GM19438 (cell line): Measurements from ENCODE around the gene TOX2.

Source experiments
- ATAC-seq: cut with Tn5 transposase; IDR thresholded peaks from one replicate; pipeline ENCODE4 v1.9.1; 2021; ENCODE audit warnings: low read depth; ENCODE audit not compliant: unreplicated experiment

TOX2 gene

DNA sequence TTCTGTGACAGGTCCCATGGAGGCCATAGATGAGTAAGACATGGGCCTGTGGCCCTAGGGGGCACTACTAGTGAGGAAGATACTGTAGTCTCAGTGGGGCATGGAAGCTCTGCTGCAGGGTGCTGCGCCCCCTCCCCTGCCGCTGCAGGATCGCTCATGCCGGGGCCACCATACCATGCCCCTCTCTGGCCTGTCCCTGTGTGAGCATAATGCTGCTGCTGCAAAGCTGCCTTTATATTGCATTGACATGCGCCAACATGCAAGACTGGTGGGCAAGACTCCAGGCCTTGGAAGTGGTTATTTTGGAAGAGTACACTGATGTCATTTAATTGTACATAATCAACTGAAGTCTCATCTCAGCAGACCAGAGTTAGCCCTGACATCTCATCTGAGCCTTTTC is 60.0 kb downstream of the TOX2 start:
- no peak for ATAC-seq

DNA sequence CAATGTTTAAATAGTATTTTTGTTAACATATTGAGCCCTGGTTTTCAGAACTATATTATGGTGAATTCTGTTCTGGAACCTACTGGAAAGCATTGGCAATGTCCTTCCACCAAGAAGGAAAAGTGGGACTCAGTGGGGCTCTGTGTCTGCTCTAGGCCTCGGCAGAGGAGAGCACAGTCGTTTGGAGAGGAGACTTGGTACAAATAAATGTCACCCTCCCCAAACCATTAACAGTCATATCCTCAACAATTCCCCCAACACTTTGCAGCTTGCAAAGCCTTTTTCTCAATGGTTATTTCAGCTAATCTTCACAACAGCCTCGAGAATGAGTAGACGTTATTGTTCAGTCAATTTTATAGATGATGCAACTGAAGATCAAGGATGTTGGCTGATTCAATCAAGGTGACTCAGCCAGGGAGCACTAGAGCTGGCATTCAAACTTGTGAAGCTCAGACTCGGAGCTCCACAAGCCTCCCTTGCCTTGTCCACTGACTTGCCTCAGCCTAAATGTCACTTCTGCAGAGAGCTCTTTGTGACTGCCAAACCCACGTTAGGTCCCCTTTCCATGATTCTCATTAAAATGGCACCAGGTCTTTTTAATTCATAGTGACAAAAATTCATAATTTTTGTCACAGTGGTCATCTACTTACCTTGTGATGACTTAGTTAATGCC is 60.6 kb downstream of the TOX2 start:
- no peak for ATAC-seq

DNA sequence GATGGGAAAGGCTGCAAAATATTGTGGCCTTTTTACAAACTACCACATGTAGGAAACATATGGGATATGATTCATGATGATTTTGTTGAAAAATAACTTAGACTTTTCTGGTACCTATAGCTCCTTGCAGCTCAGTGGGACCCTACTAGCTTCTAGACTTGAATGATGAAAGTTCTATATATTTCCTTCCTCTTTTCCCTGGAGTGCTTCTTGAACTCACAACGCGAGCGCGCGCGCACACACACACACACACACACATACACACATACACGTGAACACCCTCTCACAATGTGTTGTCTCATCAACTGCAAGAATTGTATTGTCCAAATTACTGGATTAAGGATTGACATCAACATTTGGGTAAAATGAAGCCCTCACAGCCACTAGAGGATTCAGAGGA is 61.9 kb downstream of the TOX2 start:
- ATAC-seq = no peak

DNA sequence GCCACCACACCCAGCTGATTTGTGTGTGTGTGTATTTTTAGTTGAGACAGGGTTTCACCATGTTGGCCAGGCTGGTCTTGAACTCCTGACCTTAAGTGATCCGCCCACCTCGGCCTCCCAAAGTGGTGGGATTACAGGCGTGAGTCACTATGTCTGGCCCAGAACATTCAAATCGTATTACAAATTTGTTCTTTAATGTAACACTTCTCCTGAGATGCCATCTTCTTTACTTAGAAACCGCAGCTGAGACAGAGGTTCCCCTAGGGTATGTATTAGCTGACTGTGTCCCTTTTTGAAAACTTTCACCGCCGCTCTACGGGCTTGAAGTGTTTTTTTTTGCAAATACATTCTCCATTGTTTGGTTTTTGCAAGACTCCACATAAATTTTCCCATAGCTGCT is 62.6 kb downstream of the TOX2 start:
- ATAC-seq = no peak

DNA sequence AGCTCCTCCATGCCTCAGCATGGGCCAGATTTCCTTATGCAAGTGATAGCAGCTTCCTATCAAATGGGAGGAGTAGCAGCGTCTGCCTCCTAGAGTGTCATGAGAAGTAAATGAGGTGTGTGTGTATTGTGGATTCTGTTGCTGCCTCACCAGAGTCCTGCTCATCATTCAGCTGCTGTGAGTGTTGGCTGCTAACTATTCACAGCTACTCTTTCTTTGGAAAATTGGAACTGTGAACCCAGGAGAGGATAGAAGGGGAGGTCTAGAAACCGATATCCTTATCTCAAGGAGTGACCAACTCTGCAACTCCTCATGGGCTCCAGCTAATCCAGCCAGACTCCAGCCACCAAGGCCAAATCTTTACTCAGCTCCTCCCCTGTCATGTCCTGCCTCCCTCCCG is 63.3 kb downstream of the TOX2 start:
- no peak for ATAC-seq

DNA sequence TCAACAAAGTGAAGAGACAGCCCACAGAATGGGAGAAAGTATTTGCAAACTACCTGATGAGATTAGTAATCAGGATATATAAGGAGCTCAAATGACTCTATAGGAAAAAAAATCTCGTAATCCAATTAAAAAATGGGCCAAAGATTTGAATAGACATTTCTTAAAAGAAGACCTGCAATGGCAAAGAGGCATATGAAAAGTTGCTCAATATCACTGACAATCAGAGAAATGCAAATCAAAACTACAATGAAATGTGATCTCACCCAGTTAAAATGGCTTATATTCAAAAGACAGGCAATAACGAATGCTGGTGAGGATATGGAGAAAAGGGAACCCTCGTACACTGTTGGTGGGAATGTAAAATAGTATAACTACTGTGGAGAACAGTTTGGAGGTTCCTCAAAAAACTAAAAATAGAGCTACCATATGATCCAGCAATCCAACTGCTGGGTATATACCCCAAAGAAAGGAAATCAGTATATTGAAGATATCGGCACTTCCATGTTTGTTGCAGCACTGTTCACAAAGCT is 65.0 kb downstream of the TOX2 start:
- ATAC-seq = no peak

DNA sequence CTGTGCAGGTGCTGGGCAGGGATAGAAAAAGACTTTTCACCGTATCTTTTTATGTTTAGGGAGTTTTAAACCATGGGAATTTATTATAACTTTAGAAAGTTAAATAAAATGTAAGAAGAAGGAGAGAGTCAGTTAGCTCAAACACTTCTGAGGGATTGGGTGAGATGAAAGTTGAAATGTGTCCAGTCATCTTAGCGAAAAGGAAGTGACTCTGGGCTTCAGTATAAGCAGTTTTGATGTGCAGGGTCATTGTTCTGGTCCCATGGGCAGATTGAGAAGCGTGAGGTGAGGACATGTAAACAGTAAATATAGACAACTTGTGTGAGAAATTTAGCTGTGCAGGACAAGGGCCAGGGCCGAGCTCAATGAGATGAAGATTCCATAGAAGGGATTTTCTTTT is 66.9 kb downstream of the TOX2 start:
- ATAC-seq = no peak

DNA sequence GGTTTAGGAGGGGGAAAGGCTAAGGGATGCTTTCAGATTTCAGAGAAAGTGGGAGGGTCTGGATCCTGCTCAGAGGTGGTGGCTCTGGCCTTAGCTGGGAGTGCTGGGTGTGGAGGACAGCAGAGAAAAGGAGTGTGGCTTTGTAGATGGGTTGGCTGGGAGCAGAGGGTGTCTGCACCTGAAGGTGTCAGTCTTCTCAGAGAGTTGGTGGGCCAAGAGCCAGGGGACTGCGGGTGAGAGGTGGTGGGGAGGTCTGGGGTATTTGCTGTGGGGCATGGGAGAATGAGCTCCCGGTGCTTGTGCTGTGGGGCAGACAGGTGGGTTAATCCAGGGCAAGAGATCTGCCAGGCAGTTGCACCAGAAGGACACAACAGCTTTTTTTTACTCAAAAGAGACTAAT is 67.4 kb downstream of the TOX2 start:
- no peak for ATAC-seq

DNA sequence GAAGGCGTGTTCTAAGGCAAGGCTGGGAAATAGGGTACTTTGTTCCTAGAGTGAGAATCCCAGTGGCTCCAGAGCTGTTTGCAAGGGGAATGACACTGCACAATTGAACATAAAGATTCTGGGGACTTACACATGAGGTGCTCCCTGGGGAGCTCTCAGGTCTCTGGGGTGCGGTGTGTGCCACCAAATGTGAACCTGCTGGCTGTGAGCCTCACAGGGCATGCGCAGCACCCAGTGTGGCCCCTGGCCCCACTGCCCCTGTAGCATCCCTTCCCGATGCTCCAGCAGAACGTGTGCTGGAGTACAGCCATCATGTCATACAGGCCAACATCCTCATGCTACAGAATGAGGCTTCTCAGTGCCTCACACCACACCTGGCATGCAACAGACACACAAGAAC is 68.2 kb downstream of the TOX2 start:
- no peak for ATAC-seq

DNA sequence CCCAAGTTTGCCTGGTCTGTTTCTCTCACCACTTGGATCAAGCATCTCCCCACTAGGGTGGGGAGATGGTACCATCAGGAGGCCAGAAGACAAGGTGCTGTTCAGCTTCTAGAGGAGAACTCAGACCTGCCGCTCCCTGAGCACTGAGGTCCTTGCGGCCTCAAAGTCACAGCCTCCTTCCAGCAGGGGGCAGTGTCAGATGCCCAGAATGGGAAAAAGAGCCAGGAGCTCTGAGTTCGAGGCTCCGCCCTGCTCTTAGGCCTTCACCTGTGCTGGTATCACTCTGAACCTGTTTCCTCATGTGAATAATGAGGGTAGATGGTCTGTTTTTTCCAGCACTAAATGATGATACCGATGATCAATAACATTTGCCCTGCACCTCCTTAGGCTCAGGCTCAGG is 68.7 kb downstream of the TOX2 start:
- ATAC-seq = no peak

DNA sequence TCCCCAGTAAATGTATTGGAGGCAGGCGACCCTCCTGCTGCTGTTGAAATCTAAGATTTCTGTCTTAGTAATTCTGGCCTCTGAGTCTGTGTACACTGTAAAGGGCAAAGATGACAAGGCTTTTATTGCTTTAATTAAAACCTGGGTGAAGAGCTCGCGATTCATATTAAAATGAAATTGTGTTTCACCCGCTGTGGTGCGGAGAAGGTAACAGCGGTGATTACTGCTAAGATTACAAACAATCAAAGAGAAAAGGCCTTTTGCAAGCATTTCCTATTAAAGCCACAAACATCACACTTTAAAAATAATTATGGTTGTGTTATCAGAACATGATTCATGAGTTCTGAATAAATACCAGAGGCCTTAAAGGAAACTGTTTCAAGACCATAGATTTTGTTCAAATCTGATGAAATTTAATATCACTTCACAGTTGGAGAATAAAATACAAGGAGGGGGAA is 69.3 kb downstream of the TOX2 start:
- no peak for ATAC-seq

DNA sequence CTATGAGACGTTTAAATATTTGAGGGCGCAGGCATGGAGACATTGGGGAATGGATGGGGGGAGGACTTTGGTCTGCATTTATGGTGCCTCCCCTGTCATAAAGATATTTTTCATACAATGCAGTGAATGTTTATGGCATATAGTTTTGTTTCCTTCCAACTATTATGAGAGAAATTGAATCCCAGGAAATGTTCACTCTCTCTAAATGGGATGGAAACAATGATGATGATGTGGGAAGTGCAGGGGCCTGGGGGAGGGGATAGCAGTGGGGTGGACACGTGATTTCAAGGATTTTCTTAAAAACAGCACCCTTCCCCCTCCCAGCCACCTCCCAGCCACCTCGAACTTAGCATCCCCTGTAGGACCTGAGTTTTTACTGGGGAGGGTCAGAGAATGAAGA is 69.9 kb downstream of the TOX2 start:
- ATAC-seq = no peak

DNA sequence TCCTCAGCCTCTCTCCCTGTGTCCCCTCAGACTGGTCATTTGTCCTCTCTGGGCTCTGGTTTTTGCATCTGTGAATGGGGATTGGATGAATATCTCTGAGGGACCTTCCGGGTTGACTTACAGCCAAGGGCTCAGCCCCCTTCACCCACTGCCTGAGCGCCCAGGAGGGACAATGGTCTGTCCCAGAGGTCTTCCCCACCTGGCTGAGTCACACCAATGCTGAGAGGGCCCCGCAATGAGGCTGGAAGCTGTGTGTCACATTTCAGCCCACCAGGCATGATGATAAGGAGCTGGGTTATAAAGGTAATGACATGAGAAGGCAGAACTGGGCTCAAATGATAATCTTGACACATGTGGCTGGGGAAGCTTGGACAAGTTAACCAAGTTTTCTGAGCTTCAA is 70.5 kb downstream of the TOX2 start:
- ATAC-seq = no peak

DNA sequence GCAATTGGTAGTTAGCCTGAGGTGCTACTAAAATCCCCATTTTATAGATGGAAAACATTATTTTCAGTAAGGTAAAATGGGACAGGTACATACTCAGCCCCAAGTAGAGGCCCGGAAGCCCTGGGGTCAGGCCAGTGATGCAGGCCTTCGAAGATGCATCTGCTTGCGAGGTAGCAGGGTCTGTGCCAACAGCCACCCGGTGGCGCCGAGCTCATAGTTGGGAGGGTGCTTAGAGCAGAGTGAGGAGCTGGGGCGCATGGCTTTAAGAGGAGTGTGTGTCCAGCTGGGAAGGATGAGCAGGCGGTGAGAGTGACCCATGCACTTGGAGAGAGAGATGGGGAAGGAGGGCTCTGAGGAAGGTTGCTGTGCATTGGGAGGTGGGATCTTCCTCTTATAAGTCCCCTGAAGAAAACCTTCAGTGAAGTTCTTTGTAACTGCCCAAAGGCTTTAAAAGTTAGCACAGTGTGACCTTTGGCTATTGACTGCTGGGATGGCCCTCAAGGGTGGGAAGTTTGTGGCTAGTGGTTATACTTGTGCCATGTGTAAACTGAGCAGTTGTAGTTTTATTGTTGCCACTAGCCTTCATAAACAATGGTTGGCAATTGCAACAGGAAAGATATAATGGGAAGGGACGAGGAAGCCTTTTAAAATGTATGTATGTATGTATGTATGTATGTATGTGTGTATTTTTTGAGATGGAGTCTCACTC is 71.1 kb downstream of the TOX2 start:
- ATAC-seq = no peak

DNA sequence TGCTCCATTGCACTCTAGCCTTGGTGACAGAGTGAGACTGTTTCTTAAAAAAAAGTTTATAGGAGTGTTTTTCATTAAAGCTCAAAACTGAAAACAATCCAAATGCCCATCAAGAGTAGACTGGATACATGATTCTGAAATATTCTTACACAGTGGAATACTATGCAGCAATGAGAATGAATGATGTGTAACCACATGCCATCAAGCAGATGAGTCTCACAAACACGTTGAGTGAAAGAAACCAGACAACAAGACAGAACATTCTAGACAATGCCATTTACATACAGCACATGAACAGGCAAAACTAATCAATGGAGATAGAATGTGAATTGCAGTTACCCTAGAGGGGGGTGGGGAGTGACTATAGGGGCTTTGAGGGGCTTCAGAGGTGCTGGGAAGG is 72.4 kb downstream of the TOX2 start:
- ATAC-seq = no peak

DNA sequence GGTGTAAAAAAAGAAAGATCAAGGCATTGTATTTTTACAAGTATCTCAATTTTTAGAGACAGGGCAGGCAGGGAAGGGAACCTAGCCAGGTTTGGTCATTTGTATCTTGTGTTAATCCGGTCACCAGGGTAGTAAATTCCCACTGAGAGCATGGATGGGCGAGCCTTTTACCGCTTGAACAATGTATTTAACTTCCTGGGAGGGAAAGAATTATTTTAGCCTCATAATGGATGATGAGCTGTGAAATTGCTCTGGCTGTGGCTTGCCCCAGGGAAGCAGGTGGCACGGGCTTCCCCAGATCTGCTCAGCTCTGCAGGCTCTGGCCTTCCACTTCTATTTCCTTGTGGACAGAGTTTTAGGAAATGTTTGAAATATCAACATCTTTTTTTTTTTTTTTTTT is 72.9 kb downstream of the TOX2 start:
- no peak for ATAC-seq

DNA sequence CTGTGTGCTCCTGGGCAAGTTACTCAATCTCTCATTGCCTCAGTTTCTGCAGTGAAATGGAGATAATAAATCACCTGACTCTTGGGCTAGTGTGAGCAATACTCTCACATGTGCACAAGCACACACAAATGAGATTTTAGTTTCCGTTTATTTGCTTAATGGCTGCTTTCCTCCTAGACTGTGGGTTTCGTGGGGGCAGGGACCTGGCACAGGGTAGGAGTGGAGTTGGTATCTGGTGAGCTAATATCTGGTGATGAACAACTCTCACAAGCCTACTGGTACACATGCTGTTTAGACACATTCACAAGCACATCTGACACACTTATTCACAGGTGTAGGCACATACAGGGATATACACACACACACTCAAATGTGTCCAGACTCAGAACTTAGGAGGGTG is 73.8 kb downstream of the TOX2 start:
- ATAC-seq = no peak

DNA sequence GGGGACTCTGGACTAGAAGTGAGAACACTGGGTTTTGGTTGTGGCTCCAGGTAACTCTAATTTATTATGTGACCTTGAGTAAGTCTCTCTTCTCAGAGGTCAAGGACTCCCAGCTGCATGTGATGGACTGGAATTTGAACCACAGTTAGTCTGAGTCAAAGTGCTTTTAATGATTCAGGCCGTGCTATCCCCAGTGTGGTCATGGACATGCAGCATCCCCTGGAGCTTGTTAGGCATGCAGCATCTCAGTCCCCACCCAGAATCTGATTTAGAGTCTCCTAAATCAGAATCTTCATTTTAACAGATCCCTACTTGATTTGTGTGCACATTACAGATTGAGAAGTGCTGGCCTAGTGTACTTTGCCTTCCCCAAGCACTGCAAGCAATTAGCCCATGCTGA is 74.2 kb downstream of the TOX2 start:
- no peak for ATAC-seq

DNA sequence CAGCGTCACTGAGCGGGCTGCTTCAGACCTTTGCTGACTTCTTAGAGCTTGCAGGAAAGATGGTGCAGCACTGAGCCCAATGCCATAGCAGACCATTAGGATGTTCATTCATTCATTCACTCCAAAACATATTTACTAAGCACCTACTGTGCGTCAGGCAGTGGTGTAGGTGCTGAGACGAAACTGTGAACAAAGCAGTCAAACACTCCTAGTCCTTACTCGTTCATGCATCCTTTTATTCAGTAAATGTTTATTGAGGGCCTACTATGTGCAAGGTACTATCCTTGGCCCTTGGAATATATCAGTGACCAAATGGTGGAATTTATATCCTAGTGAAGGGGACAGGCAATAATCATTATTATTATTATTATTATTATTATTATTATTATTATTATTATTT is 76.6 kb downstream of the TOX2 start:
- no peak for ATAC-seq

DNA sequence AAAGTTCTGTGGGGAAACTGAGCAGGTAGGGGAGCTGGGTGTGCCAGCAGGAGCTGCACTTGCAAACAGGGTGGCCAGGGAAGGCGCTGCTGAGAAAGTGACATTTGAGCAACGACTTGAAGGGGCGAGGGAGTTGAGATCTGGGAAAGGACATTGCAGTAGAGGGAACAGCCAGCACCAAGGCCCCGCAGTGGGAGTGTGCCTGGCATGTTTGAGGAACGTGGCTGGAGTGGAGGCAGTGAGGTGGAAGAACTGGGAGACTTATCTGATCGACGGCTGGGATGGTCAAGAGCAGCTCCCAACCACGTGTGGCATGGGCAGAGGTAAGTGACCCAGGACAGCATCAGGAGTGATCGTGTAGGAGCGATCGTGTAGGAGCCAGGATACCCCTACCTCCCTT is 77.3 kb downstream of the TOX2 start:
- no peak for ATAC-seq

DNA sequence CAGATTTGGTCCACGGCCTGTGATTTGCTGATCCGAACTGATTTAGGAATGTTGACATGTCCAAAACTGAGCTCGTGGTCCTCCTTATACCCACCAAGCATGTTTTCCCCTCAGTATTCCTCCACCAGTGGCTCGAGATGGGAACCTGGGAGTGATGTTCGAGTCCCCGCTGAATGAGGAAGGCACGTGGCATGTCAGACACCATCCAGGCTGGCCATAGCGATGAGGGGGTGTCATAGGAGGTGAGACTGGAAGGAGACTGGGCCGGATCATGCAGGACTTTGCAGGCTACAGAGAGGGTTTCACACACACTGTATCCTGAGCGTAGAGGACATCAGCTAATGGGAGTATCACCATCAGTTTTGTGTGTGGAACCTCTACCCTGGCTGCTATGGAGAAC is 78.2 kb downstream of the TOX2 start:
- no peak for ATAC-seq

DNA sequence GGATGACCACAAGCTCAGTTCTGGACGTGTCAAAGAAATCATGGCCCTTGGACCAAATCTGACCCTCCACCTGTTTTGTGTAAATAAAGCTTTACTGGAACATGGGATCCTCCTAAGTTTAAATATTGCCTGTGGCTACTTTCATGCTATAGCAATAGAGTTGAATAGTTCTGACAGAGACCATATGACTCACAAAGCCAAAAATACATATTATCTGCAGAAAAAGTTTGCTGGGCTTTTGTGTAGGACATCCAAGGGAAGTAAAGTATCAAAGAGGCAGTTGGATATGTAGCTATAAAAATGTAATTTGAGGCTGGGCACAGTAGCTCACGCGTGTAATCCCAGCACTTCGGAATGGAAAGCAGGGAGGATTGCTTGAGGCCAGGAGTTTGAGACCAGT is 78.9 kb downstream of the TOX2 start:
- no peak for ATAC-seq
